IPS-15b (cell line): ENCODE results near the gene ADPRHL1.

Experiments used
- H3K27me3 ChIP-seq: one replicate; pipeline ENCODE4 v1.6.1; 2013; ENCODE audit warnings: low read length; ENCODE audit not compliant: control insufficient read depth, insufficient read depth
- H3K36me3 ChIP-seq: one replicate; pipeline ENCODE4 v1.6.1; 2013; ENCODE audit warnings: low read length; ENCODE audit not compliant: control insufficient read depth, insufficient read depth
- H3K4me1 ChIP-seq: one replicate; pipeline ENCODE4 v1.6.1; 2013; ENCODE audit warnings: mild to moderate bottlenecking, low read length; ENCODE audit not compliant: control insufficient read depth, insufficient read depth
- H3K4me3 ChIP-seq: one replicate; pipeline ENCODE4 v1.5.1; 2013; ENCODE audit warnings: low read depth, low read length
- H3K9ac ChIP-seq: one replicate; pipeline ENCODE4 v1.6.1; 2013; ENCODE audit warnings: low read depth, mild to moderate bottlenecking, low read length
- H3K9me3 ChIP-seq: one replicate; pipeline ENCODE4 v1.6.1; 2013; ENCODE audit warnings: mild to moderate bottlenecking, low read length; ENCODE audit not compliant: control insufficient read depth, insufficient read depth

ADPRHL1 gene

GRCh38 chr13:113417836-113418721 lies 35.2 kb downstream of the ADPRHL1 start:
- H3K36me3 ChIP-seq: no peaks in the 10 kb centered on the region
- no peaks in the 10 kb centered on the region for H3K4me1 ChIP-seq

GRCh38 chr13:113417008-113417751 lies 36.1 kb downstream of the ADPRHL1 start:
- Histone ChIP-seq H3K36me3 (no peaks in the 10 kb centered on the region), H3K4me3 (no peak overlapping the region), H3K9me3 (no peaks in the 10 kb centered on the region), H3K27me3 (no peaks in the 10 kb centered on the region), H3K9ac (no peak overlapping the region), H3K4me1 (no peaks in the 10 kb centered on the region)

More at GRCh38 chr13:113417836-113418721, 35.2 kb downstream of the ADPRHL1 start:
- H3K9ac ChIP-seq: no peak overlapping the region
- no peaks in the 10 kb centered on the region for H3K27me3 ChIP-seq
- H3K4me3 ChIP-seq: no peak overlapping the region
- no peaks in the 10 kb centered on the region for H3K9me3 ChIP-seq

- H3K9me3 ChIP-seq: no peaks in the 10 kb centered on the region
- no peaks in the 10 kb centered on the region for H3K4me1 ChIP-seq
- no peaks in the 10 kb centered on the region for H3K27me3 ChIP-seq
- no peak overlapping the region for H3K9ac ChIP-seq
- H3K36me3 ChIP-seq: no peaks in the 10 kb centered on the region
- no peak overlapping the region for H3K4me3 ChIP-seq
Measured at GRCh38 chr13:113415825-113416224, 37.5 kb downstream of the ADPRHL1 start.

GRCh38 chr13:113415032-113415431 lies 38.3 kb downstream of the ADPRHL1 start:
- Histone ChIP-seq H3K9me3 (no peaks in the 10 kb centered on the region), H3K27me3 (no peaks in the 10 kb centered on the region), H3K36me3 (no peaks in the 10 kb centered on the region), H3K9ac (no peak overlapping the region), H3K4me3 (no peak overlapping the region), H3K4me1 (no peaks in the 10 kb centered on the region)

- no peak overlapping the region for H3K9ac ChIP-seq
- no peaks in the 10 kb centered on the region for H3K27me3 ChIP-seq
- H3K4me3 ChIP-seq: no peak overlapping the region
- H3K4me1 ChIP-seq: no peaks in the 10 kb centered on the region
- H3K9me3 ChIP-seq: no peaks in the 10 kb centered on the region
- no peaks in the 10 kb centered on the region for H3K36me3 ChIP-seq
Measured at GRCh38 chr13:113414335-113414734, 39.0 kb downstream of the ADPRHL1 start.

GRCh38 chr13:113413898-113414282 lies 39.4 kb downstream of the ADPRHL1 start:
- H3K36me3 ChIP-seq: no peaks in the 10 kb centered on the region
- no peaks in the 10 kb centered on the region for H3K4me1 ChIP-seq
- no peaks in the 10 kb centered on the region for H3K9me3 ChIP-seq
- H3K4me3 ChIP-seq: no peak overlapping the region
- no peaks in the 10 kb centered on the region for H3K27me3 ChIP-seq
- no peak overlapping the region for H3K9ac ChIP-seq

- Histone ChIP-seq H3K36me3 (no peaks in the 10 kb centered on the region), H3K9me3 (no peaks in the 10 kb centered on the region), H3K27me3 (no peaks in the 10 kb centered on the region), H3K4me1 (no peaks in the 10 kb centered on the region), H3K4me3 (no peak overlapping the region), H3K9ac (no peak overlapping the region)
Measured at GRCh38 chr13:113413178-113413897, 40.0 kb downstream of the ADPRHL1 start.

GRCh38 chr13:113412440-113412839 lies 40.8 kb downstream of the ADPRHL1 start:
- Histone ChIP-seq H3K9ac (no peak overlapping the region), H3K4me1 (no peaks in the 10 kb centered on the region), H3K27me3 (no peaks in the 10 kb centered on the region), H3K9me3 (no peaks in the 10 kb centered on the region), H3K36me3 (no peaks in the 10 kb centered on the region), H3K4me3 (no peak overlapping the region)

- Histone ChIP-seq H3K9ac (no peak overlapping the region), H3K4me1 (no peaks in the 10 kb centered on the region), H3K27me3 (no peaks in the 10 kb centered on the region), H3K36me3 (no peaks in the 10 kb centered on the region), H3K9me3 (no peaks in the 10 kb centered on the region), H3K4me3 (no peak overlapping the region)
Measured at GRCh38 chr13:113411216-113412023, 41.9 kb downstream of the ADPRHL1 start.

GRCh38 chr13:113410472-113411201 lies 42.7 kb downstream of the ADPRHL1 start:
- Histone ChIP-seq H3K9me3 (no peaks in the 10 kb centered on the region), H3K4me3 (no peak overlapping the region), H3K36me3 (no peaks in the 10 kb centered on the region), H3K27me3 (no peaks in the 10 kb centered on the region), H3K4me1 (no peaks in the 10 kb centered on the region), H3K9ac (no peak overlapping the region)
